CD4-positive, alpha-beta memory T cell (primary cell): ENCODE data around the gene KCNAB2. TPM values are rescaled to one million over a fixed set of nuclear protein-coding genes. Genes with fewer than 3 reads are reported as not detected.

Experiments
- CTCF ChIA-PET: fragments of 350-600 bp; sonication (Branson Sonifier 250); formaldehyde crosslinking; loops from one replicate; lab custom pipeline; 2021; ENCODE audit warnings: inconsistent platforms; ENCODE audit not compliant: partially characterized antibody; lab: Charles Lee
- POLR2A ChIA-PET: fragments of 350-600 bp; sonication (Branson Sonifier 250); formaldehyde crosslinking; loops from one replicate; lab custom pipeline; 2021; ENCODE audit not compliant: partially characterized antibody; lab: Charles Lee
- DNase-seq, 5 donors: peaks; one replicate each; pipeline versions ENCODE4 v3.0.0 to v3.0.0-alpha.2; 2020 to 2022; ENCODE audit warnings: mixed read lengths in 1 of 5
- H3K27ac ChIP-seq: one replicate; pipeline ENCODE4 v1.7.0; 2013; ENCODE audit warnings: low read depth, low read length
- H3K27me3 ChIP-seq: 2 replicates; pipeline ENCODE4 v1.7.0; 2013; ENCODE audit warnings: mild to moderate bottlenecking, low read length, moderate library complexity; ENCODE audit not compliant: insufficient read depth
- H3K36me3 ChIP-seq: 2 replicates; pipeline ENCODE4 v1.7.0; 2013; ENCODE audit warnings: mild to moderate bottlenecking, low read length, moderate library complexity; ENCODE audit not compliant: insufficient read depth
- H3K4me1 ChIP-seq: 2 replicates; pipeline ENCODE4 v1.7.0; 2013; ENCODE audit warnings: mild to moderate bottlenecking, low read length, moderate library complexity; ENCODE audit not compliant: insufficient read depth
- H3K4me3 ChIP-seq, 2 donors: one replicate each; pipeline ENCODE4 v1.7.0; 2013; ENCODE audit warnings: low read length in 2 of 2, mild to moderate bottlenecking in 1 of 2
- H3K9me3 ChIP-seq, 2 donors: one replicate each; pipeline ENCODE4 v1.7.0; 2013; ENCODE audit warnings: low read length in 2 of 2, control low read depth in 1 of 2; ENCODE audit not compliant: control insufficient read depth in 1 of 2
- H3K27ac Mint-ChIP-seq, 7 donors: one replicate each; pipeline ENCODE4 v1.8.0; 2020 to 2021; ENCODE audit warnings: mixed read lengths in 7 of 7, mild to moderate bottlenecking in 6 of 7, inconsistent platforms in 3 of 7, moderate library complexity in 3 of 7
- H3K27me3 Mint-ChIP-seq, 2 donors: one replicate each; pipeline ENCODE4 v1.8.0; 2020 to 2021; ENCODE audit warnings: mixed read lengths in 2 of 2
- H3K36me3 Mint-ChIP-seq, 2 donors: one replicate each; pipeline ENCODE4 v1.8.0; 2020 to 2021; ENCODE audit warnings: mixed read lengths in 2 of 2, inconsistent platforms in 1 of 2, mild to moderate bottlenecking in 1 of 2
- H3K4me1 Mint-ChIP-seq, 4 donors: one replicate each; pipeline ENCODE4 v1.8.0; 2020 to 2021; ENCODE audit warnings: mixed read lengths in 4 of 4, mild to moderate bottlenecking in 1 of 4
- H3K4me3 Mint-ChIP-seq, 8 donors: one replicate each; pipeline ENCODE4 v1.8.0; 2020 to 2021; ENCODE audit warnings: mixed read lengths in 8 of 8, mild to moderate bottlenecking in 7 of 8, moderate library complexity in 6 of 8, inconsistent platforms in 3 of 8
- H3K9me3 Mint-ChIP-seq, 8 donors: one replicate each; pipeline ENCODE4 v1.8.0; 2020 to 2021; ENCODE audit warnings: mixed read lengths in 8 of 8, mild to moderate bottlenecking in 5 of 8, inconsistent platforms in 3 of 8, moderate library complexity in 1 of 8
- intact Hi-C: fragments of 100-400 bp; cut with micrococcal nuclease; formaldehyde crosslinking; loops from one replicate; pipeline ENCODE4 v1.15.1; 2023
- polyA plus RNA-seq, 2 donors: library from polyadenylated mRNA; unstranded; fragments of 300-500 nt; fragmentation: Illumina TruSeq; gene quantifications; one replicate each; pipeline ENCODE4 v1.2.3, GENCODE V29; 2021
- total RNA-seq, 2 experiments: library from RNA; stranded (reverse); gene quantifications; one replicate each; pipeline ENCODE4 v1.2.3, GENCODE V29; 2021

Gene KCNAB2
- total and polyA plus RNA-seq, 4 experiments from 2014 or later, result 20.9 to 197 (median 121) TPM

DNA sequence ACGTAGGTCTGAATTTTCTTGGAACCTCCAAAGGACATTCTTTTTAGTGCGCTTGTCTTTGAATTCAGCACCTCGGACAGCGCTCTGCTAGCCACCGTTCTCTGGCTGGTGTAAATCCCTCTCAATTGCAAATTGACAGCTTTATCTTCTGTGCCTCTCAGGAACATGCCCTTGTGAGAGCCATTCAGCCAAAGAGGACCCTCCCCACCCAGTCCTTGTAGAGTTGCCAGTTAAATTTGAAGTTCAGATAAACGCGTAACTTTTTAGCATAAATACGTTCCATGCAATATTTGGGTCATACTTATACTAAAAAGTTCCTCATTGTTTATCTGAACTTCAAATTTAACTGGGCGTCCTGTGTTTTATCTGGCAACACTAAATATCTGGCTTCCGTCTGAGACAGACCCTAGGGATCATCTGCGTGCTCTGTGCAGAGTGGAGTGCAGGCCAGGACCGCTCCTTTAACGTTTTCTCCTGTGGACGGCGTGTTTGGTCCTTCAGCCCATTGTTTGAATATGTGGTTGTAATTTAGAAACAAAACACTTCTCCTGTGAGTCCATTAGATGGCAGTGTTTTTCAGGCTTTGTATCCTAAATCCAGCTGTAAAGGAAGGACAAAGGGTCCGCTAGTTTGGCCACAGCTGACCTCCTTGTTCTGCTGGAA, 7.0 kb downstream of the KCNAB2 start:
- CTCF ChIA-PET, result interaction anchor here (1.3 to 1.9 kb wide), 2 partner anchors 152 to 192 kb away, joined by 3 to 6 read pairs; no protein-coding TSS in a partner anchor

DNA sequence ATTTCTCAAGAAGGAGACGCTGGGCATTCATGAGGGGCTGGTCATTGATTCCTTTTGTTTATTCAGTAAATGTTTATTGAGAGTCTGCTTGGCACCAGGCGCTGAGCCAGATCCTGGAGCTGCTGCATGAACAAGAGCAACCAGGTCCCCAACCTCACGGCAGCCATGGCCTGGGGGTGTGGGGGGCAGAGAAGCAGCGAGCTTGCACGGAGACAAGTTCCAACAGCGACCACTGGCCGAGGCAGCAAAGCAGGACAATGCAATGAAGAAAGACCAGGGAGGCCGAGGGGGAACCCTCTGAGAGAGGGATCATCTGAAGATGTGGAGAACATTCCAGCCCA, 7.5 kb downstream of the KCNAB2 start:
- CTCF ChIA-PET, result interaction anchor here (1.3 to 1.9 kb wide), 2 partner anchors 151 to 192 kb away, joined by 3 to 6 read pairs; no protein-coding TSS in a partner anchor
- H3K27ac ChIP-seq, result no peak overlapping the region
- Mint-ChIP-seq H3K27ac (peak overlapping the region in 1 of 7 donors; percentile 16), H3K27me3 (no peaks in the 10 kb centered on the region), H3K9me3 (no peaks in the 10 kb centered on the region), H3K36me3 (peaks cover 25 to 38% of the 10 kb centered on the region in 2 donors), H3K4me3 (peak overlapping the region in 1 of 8 donors; percentile 21), H3K4me1 (peaks cover 16 to 28% (median 18%) of the 10 kb centered on the region in 4 donors)
- no peaks in the 10 kb centered on the region for H3K27me3 ChIP-seq
- no peaks in the 10 kb centered on the region for H3K4me1 ChIP-seq
- peaks cover 29% of the 10 kb centered on the region for H3K36me3 ChIP-seq
- intact Hi-C loops, result no loop called here
- no peaks in the 10 kb centered on the region for H3K9me3 ChIP-seq
- no peak overlapping the region for H3K4me3 ChIP-seq
- POLR2A ChIA-PET, result interaction anchor here (1.5 kb wide), 2 partner anchors 26 to 59 kb away, joined by 3 to 4 read pairs; no protein-coding TSS in a partner anchor
- DNase-seq, result no peak

More for the DNA sequence above, 7.0 kb downstream of the KCNAB2 start:
- no peaks in the 10 kb centered on the region for H3K27me3 ChIP-seq
- no peak overlapping the region for H3K4me3 ChIP-seq
- H3K9me3 ChIP-seq, result no peaks in the 10 kb centered on the region
- H3K27me3 Mint-ChIP-seq, result no peaks in the 10 kb centered on the region
- intact Hi-C loops, result no loop called here
- peak overlapping the region in 2 of 7 donors; percentile 16 to 47 for H3K27ac Mint-ChIP-seq
- no peaks in the 10 kb centered on the region for H3K4me1 ChIP-seq
- H3K4me3 Mint-ChIP-seq, result no peak overlapping the region
- peaks cover 25 to 39% of the 10 kb centered on the region in 2 donors for H3K36me3 Mint-ChIP-seq
- peak in 4 of 5 donors; percentile 31 to 46 (median 38) for DNase-seq
- H3K9me3 Mint-ChIP-seq, result no peaks in the 10 kb centered on the region
- no peak overlapping the region for H3K27ac ChIP-seq
- H3K36me3 ChIP-seq, result peaks cover 32% of the 10 kb centered on the region
- POLR2A ChIA-PET, result interaction anchor here (1.5 kb wide), 2 partner anchors 25 to 58 kb away, joined by 3 to 4 read pairs; no protein-coding TSS in a partner anchor
- H3K4me1 Mint-ChIP-seq, result peaks cover 17 to 28% (median 19%) of the 10 kb centered on the region in 4 donors

DNA sequence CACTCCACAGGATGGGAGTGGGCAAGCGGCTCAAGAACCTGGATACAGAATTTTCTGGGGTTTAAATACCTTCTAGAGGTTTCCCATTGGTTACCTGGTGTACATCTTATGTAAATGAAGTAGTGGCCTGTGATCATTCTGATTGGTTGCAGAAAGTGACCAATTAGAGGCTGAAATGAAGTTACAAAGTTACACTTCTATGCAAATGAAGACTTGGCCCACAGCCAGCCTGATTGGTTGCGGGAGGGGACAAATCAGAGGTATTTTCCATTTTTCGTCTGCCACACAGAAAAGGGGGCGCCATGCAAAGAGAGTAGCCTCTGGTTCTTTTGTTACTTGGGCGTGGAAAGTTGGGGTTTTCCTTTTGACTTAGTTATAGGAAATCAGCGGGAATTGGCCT, 8.9 kb downstream of the KCNAB2 start:
- H3K4me1 Mint-ChIP-seq, result peaks cover 15 to 28% (median 18%) of the 10 kb centered on the region in 4 donors
- Histone ChIP-seq H3K36me3 (peaks cover 24% of the 10 kb centered on the region), H3K9me3 (no peaks in the 10 kb centered on the region), H3K4me3 (no peak overlapping the region), H3K4me1 (no peaks in the 10 kb centered on the region), H3K27me3 (no peaks in the 10 kb centered on the region), H3K27ac (no peak overlapping the region)
- ChIA-PET POLR2A (no interaction called here), CTCF (no interaction called here)
- DNase-seq, result no peak
- H3K9me3 Mint-ChIP-seq, result no peaks in the 10 kb centered on the region
- peak overlapping the region in 1 of 7 donors; percentile 29 for H3K27ac Mint-ChIP-seq
- intact Hi-C loops, result no loop called here
- no peaks in the 10 kb centered on the region for H3K27me3 Mint-ChIP-seq
- no peak overlapping the region for H3K4me3 Mint-ChIP-seq
- peaks cover 25 to 39% of the 10 kb centered on the region in 2 donors for H3K36me3 Mint-ChIP-seq

DNA sequence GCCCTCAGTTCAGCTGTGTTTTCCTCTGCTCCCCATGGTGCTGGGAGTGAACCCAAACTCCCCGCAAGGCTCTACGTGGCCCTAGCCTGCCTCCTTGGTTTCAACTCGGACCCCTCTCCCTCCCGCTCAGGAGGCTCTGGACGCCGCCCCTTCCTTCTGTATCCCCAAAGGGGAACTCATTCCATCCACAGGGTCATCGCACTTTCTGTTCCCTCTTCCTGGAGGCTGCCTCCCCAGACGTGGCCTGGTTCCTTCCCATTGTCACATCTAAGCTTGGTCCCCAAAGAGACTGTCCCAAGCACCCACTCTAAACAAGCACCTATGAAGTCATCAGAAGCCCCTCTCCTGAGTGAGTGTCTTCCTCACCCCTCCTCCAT, 10.9 kb downstream of the KCNAB2 start:
- Mint-ChIP-seq H3K27me3 (no peaks in the 10 kb centered on the region), H3K4me3 (no peak overlapping the region), H3K27ac (peak overlapping the region in 5 of 7 donors; percentile 48 to 89 (median 69)), H3K9me3 (no peaks in the 10 kb centered on the region), H3K4me1 (peaks cover 12 to 28% (median 18%) of the 10 kb centered on the region in 4 donors), H3K36me3 (peaks cover 18 to 37% of the 10 kb centered on the region in 2 donors)
- no peaks in the 10 kb centered on the region for H3K9me3 ChIP-seq
- H3K27me3 ChIP-seq, result no peaks in the 10 kb centered on the region
- no peak overlapping the region for H3K27ac ChIP-seq
- ChIA-PET CTCF (interaction anchor here (1.1 kb wide), 1 partner anchor 189 kb away, joined by 3 read pairs; no protein-coding TSS in a partner anchor), POLR2A (no interaction called here)
- H3K4me3 ChIP-seq, result no peak overlapping the region
- H3K36me3 ChIP-seq, result peaks cover 18% of the 10 kb centered on the region
- no peaks in the 10 kb centered on the region for H3K4me1 ChIP-seq
- intact Hi-C loops, result no loop called here
- no peak for DNase-seq

DNA sequence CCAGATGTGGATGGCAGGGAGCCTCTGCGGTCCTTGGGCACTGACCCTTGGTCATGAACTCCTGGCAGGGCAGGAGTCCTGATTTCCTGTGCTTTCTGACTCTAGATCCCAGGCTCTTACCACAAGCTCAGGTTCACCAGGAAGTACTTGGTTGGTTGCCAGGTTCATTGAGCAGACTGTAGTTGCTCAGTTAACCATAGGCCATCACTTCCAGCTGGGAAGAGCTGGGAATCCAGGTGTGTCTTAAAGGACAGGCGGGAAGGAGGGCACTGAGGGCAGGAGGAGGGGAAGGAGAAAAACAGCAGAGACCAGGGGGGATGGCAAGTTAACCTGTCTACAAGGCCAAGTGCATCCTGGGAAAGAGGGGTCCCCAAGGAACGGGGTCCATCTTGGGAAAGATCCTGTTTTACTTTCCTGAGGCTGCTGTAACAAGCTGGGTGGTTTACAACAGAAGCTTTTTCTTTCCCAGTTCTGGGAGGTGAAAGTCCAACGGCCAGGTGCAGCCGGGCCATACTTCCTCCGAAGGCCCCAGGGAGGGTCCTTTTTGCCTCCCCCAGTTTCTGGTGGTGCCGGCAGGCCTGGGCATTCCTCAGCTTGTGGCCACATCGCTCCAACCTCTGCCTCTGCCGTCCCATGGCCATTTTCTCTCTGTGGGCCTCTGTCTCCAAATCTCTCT, 11.6 kb downstream of the KCNAB2 start:
- Histone ChIP-seq H3K9me3 (no peaks in the 10 kb centered on the region), H3K36me3 (peaks cover 18% of the 10 kb centered on the region), H3K4me1 (no peaks in the 10 kb centered on the region), H3K27ac (no peak overlapping the region), H3K27me3 (no peaks in the 10 kb centered on the region), H3K4me3 (no peak overlapping the region)
- POLR2A ChIA-PET, result no interaction called here
- no peaks in the 10 kb centered on the region for H3K27me3 Mint-ChIP-seq
- peak overlapping the region in 2 of 7 donors; percentile 54 to 74 for H3K27ac Mint-ChIP-seq
- intact Hi-C loops, result no loop called here
- peaks cover 19 to 38% of the 10 kb centered on the region in 2 donors for H3K36me3 Mint-ChIP-seq
- H3K4me3 Mint-ChIP-seq, result no peak overlapping the region
- H3K9me3 Mint-ChIP-seq, result no peaks in the 10 kb centered on the region
- no peak for DNase-seq
- peaks cover 12 to 28% (median 19%) of the 10 kb centered on the region in 4 donors for H3K4me1 Mint-ChIP-seq
- CTCF ChIA-PET, result interaction anchor here (1.1 kb wide), 1 partner anchor 188 kb away, joined by 3 read pairs; no protein-coding TSS in a partner anchor

DNA sequence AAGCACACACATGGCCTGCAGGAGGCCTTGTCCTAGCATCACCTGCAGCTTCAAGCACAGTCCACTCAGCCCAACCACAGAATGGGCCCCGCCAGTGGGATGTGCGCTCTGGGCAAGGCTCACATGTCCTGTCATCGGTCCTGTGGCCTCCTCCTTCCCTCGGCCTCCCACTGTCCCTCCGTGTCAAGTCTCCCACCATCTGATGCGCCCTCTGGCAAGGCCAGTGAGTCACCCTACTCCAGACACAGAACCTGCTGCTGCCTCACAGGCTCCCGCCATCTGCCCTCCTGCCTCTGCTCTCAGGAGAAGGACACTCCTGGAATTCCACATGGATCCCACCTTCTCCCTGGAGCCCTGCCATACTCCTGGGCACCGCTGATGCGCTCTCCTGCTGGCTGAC, 14.2 kb downstream of the KCNAB2 start:
- H3K27me3 Mint-ChIP-seq, result no peaks in the 10 kb centered on the region
- Histone ChIP-seq H3K27ac (no peak overlapping the region), H3K27me3 (no peaks in the 10 kb centered on the region), H3K4me1 (no peaks in the 10 kb centered on the region), H3K4me3 (no peak overlapping the region), H3K9me3 (no peaks in the 10 kb centered on the region), H3K36me3 (peaks cover 11% of the 10 kb centered on the region)
- ChIA-PET CTCF (no interaction called here), POLR2A (no interaction called here)
- intact Hi-C loops, result no loop called here
- peaks cover 7 to 22% (median 14%) of the 10 kb centered on the region in 4 donors for H3K4me1 Mint-ChIP-seq
- H3K27ac Mint-ChIP-seq, result no peak overlapping the region
- DNase-seq, result no peak
- peaks cover 18 to 34% of the 10 kb centered on the region in 2 donors for H3K36me3 Mint-ChIP-seq
- H3K4me3 Mint-ChIP-seq, result no peak overlapping the region
- no peaks in the 10 kb centered on the region for H3K9me3 Mint-ChIP-seq

DNA sequence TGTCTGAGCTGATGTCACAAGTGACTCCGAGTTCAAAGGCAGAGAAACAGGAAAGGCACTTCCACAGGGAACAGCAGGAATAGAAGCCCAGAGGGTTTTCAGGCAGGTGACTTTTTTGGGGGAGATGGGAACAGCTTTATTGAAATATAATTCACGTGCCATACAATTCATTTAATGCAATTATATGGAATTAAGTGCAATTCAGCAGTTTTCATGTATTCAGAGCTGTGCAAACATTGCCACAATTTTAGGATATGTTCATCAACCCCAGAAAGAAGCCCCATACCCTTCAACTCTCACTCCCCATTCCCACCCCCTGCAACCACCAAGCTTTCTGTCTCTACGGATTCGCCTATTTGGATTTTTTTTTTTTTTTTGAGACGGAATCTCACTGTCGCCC, 17.0 kb downstream of the KCNAB2 start:
- Histone ChIP-seq H3K27ac (no peak overlapping the region), H3K4me1 (no peaks in the 10 kb centered on the region), H3K36me3 (peaks cover 35% of the 10 kb centered on the region), H3K9me3 (no peaks in the 10 kb centered on the region), H3K4me3 (no peak overlapping the region), H3K27me3 (no peaks in the 10 kb centered on the region)
- no peaks in the 10 kb centered on the region for H3K9me3 Mint-ChIP-seq
- no peak overlapping the region for H3K27ac Mint-ChIP-seq
- H3K36me3 Mint-ChIP-seq, result peaks cover 12 to 34% of the 10 kb centered on the region in 2 donors
- H3K4me1 Mint-ChIP-seq, result peaks cover 0 to 19% (median 7%) of the 10 kb centered on the region in 4 donors
- ChIA-PET POLR2A (no interaction called here), CTCF (no interaction called here)
- intact Hi-C loops, result no loop called here
- H3K4me3 Mint-ChIP-seq, result no peak overlapping the region
- H3K27me3 Mint-ChIP-seq, result no peaks in the 10 kb centered on the region
- no peak for DNase-seq
